MM.1S (cell line): Measurements from ENCODE around the gene TAPT1.

Source experiments
- EZH2 ChIP-seq: fragments of 300-600 bp; sonication (generic); optimal IDR thresholded peaks from 2 replicates; pipeline ENCODE3; 2017; ENCODE audit warnings: low read depth, mild to moderate bottlenecking, antibody characterized with exemption, low read length, mixed read lengths
- TF ChIP-seq, protein P1 (sequence below): fragments of 300-600 bp; sonication (generic); IDR thresholded peaks from 2 replicates; pipeline ENCODE4 v1.5.1; 2016; ENCODE audit warnings: antibody characterized with exemption, low read length, mixed read lengths

DNA sequence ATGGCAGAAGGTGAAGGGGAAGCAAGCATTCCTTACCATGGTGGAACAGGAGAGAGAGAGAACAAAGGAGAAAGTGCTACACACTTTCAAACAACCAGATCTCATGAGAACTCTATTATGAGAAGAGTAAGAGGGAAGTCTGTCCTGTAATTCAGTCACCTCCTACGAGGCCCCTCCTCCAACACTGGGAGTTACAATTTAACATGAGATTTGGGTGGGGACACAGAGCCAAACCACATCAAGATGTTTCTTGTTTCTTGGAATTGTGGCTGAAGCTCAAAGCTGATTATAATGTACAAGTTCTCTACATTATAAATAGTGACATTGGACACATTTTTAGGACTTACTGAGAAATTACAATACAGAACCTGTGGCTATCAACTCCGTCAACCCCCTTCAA, 29.5 kb upstream of the TAPT1 start:
- TF ChIP-seq, protein P1, sequence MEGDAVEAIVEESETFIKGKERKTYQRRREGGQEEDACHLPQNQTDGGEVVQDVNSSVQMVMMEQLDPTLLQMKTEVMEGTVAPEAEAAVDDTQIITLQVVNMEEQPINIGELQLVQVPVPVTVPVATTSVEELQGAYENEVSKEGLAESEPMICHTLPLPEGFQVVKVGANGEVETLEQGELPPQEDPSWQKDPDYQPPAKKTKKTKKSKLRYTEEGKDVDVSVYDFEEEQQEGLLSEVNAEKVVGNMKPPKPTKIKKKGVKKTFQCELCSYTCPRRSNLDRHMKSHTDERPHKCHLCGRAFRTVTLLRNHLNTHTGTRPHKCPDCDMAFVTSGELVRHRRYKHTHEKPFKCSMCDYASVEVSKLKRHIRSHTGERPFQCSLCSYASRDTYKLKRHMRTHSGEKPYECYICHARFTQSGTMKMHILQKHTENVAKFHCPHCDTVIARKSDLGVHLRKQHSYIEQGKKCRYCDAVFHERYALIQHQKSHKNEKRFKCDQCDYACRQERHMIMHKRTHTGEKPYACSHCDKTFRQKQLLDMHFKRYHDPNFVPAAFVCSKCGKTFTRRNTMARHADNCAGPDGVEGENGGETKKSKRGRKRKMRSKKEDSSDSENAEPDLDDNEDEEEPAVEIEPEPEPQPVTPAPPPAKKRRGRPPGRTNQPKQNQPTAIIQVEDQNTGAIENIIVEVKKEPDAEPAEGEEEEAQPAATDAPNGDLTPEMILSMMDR, result no peak
- TF ChIP-seq EZH2, result no peak
